Measurements from ENCODE around the gene ATP1B3. TPM values are rescaled to one million over a fixed set of nuclear protein-coding genes. Genes with fewer than 3 reads are reported as not detected.
A peak's percentile ranks its signal among the peaks of the same experiment; 100 is the strongest.

ATP1B3 gene
- total RNA-seq, 2 experiments from 2014 or later, result 22.2 to 22.5 TPM

GRCh38 chr3:141878326-141878725, 1.9 kb downstream of the ATP1B3 start:
- no peaks in the 10 kb centered on the region for H3K27me3 Mint-ChIP-seq
- no peaks in the 10 kb centered on the region for H3K36me3 ChIP-seq (ENCODE audit: insufficient read depth, low read length)
- no peaks in the 10 kb centered on the region for H3K27me3 ChIP-seq (ENCODE audit: control insufficient read depth in 1 of 2, insufficient read depth in 2 of 2, low read length in 2 of 2)
- H3K27ac ChIP-seq (ENCODE audit: low read depth in 1 of 2, low read length in 2 of 2), result no peak overlapping the region
- H3K4me3 ChIP-seq (ENCODE audit: low read length), result no peak overlapping the region
- ChIA-PET POLR2A (interaction anchor here (0.8 to 4.3 kb wide), 5 partner anchors 9 to 391 kb away, joined by 3 to 104 read pairs (median 7); partner anchors contain the start of gene RNF7), CTCF (interaction anchor here (0.9 to 1.3 kb wide), 2 partner anchors 35 to 140 kb away, joined by 3 to 8 read pairs; partner anchors contain the start of gene RNF7)
- TF ChIP-seq CTCF (IDR thresholded peaks at IDR 0.05), result no peak
- peak overlapping the region; percentile 74 for H3K27ac Mint-ChIP-seq
- ATAC-seq (ENCODE audit: poor library complexity) (no peak), DNase-seq (no peak)
- no peaks in the 10 kb centered on the region for H3K9me3 Mint-ChIP-seq
- H3K9me3 ChIP-seq (ENCODE audit: control insufficient read depth in 1 of 2, insufficient read depth in 1 of 2, low read length in 2 of 2), result no peaks in the 10 kb centered on the region
- peaks cover 11% of the 10 kb centered on the region for H3K4me1 ChIP-seq (ENCODE audit: insufficient read depth, low read length)
- H3K36me3 Mint-ChIP-seq (ENCODE audit: low read depth), result peaks cover 13% of the 10 kb centered on the region
- H3K4me3 Mint-ChIP-seq, result peak overlapping the region; percentile 90
- intact Hi-C loops (cut with DNase I, micrococcal nuclease), result loop anchor here (5.0 to 10.0 kb wide), 6 partner anchors 34 to 569 kb away; partner anchors contain the start of genes GK5 (in 1 of the 2), RASA2 (in 1 of the 2), TFDP2 (in 1 of the 2) and XRN1 (in 1 of the 2)
- peaks cover 43% of the 10 kb centered on the region for H3K4me1 Mint-ChIP-seq (ENCODE audit: low read depth)

- peaks cover 13% of the 10 kb centered on the region for H3K36me3 Mint-ChIP-seq (ENCODE audit: low read depth)
Observed at GRCh38 chr3:141878817-141879216, 2.4 kb downstream of the ATP1B3 start.

GRCh38 chr3:141881702-141882101, 5.3 kb downstream of the ATP1B3 start:
- ChIA-PET POLR2A (no interaction called here), CTCF (no interaction called here)
- no peak for TF ChIP-seq CTCF (IDR thresholded peaks at IDR 0.05)
- no peak overlapping the region for H3K27ac ChIP-seq (ENCODE audit: low read depth in 1 of 2, low read length in 2 of 2)
- no peak overlapping the region for H3K4me3 ChIP-seq (ENCODE audit: low read length)
- intact Hi-C loops (cut with DNase I, micrococcal nuclease), result no loop called here
- no peaks in the 10 kb centered on the region for H3K36me3 ChIP-seq (ENCODE audit: insufficient read depth, low read length)
- H3K4me1 Mint-ChIP-seq (ENCODE audit: low read depth), result peaks cover 39% of the 10 kb centered on the region
- DNase-seq (no peak), ATAC-seq (ENCODE audit: poor library complexity) (no peak)
- H3K9me3 Mint-ChIP-seq, result no peaks in the 10 kb centered on the region
- no peak overlapping the region for H3K27ac Mint-ChIP-seq
- H3K4me1 ChIP-seq (ENCODE audit: insufficient read depth, low read length), result peaks cover 7% of the 10 kb centered on the region
- H3K27me3 Mint-ChIP-seq, result no peaks in the 10 kb centered on the region
- peaks cover 24% of the 10 kb centered on the region for H3K36me3 Mint-ChIP-seq (ENCODE audit: low read depth)
- no peaks in the 10 kb centered on the region for H3K9me3 ChIP-seq (ENCODE audit: control insufficient read depth in 1 of 2, insufficient read depth in 1 of 2, low read length in 2 of 2)
- no peak overlapping the region for H3K4me3 Mint-ChIP-seq
- H3K27me3 ChIP-seq (ENCODE audit: control insufficient read depth in 1 of 2, insufficient read depth in 2 of 2, low read length in 2 of 2), result no peaks in the 10 kb centered on the region

More at GRCh38 chr3:141878817-141879216, 2.4 kb downstream of the ATP1B3 start:
- Histone ChIP-seq H3K27ac (ENCODE audit: low read depth in 1 of 2, low read length in 2 of 2) (no peak overlapping the region), H3K4me1 (ENCODE audit: insufficient read depth, low read length) (peaks cover 11% of the 10 kb centered on the region), H3K27me3 (ENCODE audit: control insufficient read depth in 1 of 2, insufficient read depth in 2 of 2, low read length in 2 of 2) (no peaks in the 10 kb centered on the region), H3K4me3 (ENCODE audit: low read length) (no peak overlapping the region), H3K36me3 (ENCODE audit: insufficient read depth, low read length) (no peaks in the 10 kb centered on the region), H3K9me3 (ENCODE audit: control insufficient read depth in 1 of 2, insufficient read depth in 1 of 2, low read length in 2 of 2) (no peaks in the 10 kb centered on the region)
- ChIA-PET POLR2A (interaction anchor here (1.5 to 4.3 kb wide), 3 partner anchors 8 to 391 kb away, joined by 6 to 63 read pairs (median 7); no protein-coding TSS in a partner anchor), CTCF (no interaction called here)
- DNase-seq (no peak), ATAC-seq (ENCODE audit: poor library complexity) (no peak)
- Mint-ChIP-seq H3K4me1 (ENCODE audit: low read depth) (peaks cover 47% of the 10 kb centered on the region), H3K27ac (peak overlapping the region; percentile 74), H3K9me3 (no peaks in the 10 kb centered on the region), H3K4me3 (peak overlapping the region; percentile 59), H3K27me3 (no peaks in the 10 kb centered on the region)
- no peak for TF ChIP-seq CTCF (IDR thresholded peaks at IDR 0.05)
- intact Hi-C loops (cut with DNase I, micrococcal nuclease), result loop anchor here (5.0 to 10.0 kb wide), 6 partner anchors 33 to 568 kb away; partner anchors contain the start of genes GK5 (in 1 of the 2), RASA2 (in 1 of the 2), TFDP2 (in 1 of the 2) and XRN1 (in 1 of the 2)
